ENCODE data around the gene SCMH1. TPM values are rescaled to one million over a fixed set of nuclear protein-coding genes. Genes with fewer than 3 reads are reported as not detected.

Gene SCMH1
- total and polyA plus RNA-seq, 2 experiments from 2014 or later = 15.0 to 19.4 TPM

GRCh38 chr1:41037116-41037903 is 204.8 kb downstream of the SCMH1 start:
- Histone ChIP-seq H3K27ac (ENCODE audit: low read depth) (no peak overlapping the region), H2AFZ (no peak overlapping the region), H3K27me3 (ENCODE audit: insufficient read depth) (no peaks in the 10 kb centered on the region), H3K36me3 (ENCODE audit: insufficient read depth) (no peaks in the 10 kb centered on the region), H3K9me2 (ENCODE audit: insufficient read depth) (no peaks in the 10 kb centered on the region), H3K4me3 (no peak overlapping the region), H3K4me1 (ENCODE audit: insufficient read depth) (no peaks in the 10 kb centered on the region; the same call in 1 of the 2 replicates), H4K20me1 (replicated peaks; ENCODE audit: insufficient read depth) (no peaks in the 10 kb centered on the region), H3F3A (replicated peaks; ENCODE audit: low read depth) (no peaks in the 10 kb centered on the region), H3K4me2 (no peak overlapping the region), H3K79me2 (replicated peaks; ENCODE audit: insufficient read depth) (no peaks in the 10 kb centered on the region)
- ATAC-seq (no peak), DNase-seq (ENCODE audit: low spot score) (no peak)
- no peaks in the 10 kb centered on the region for H3K27me3 Mint-ChIP-seq (ENCODE audit: insufficient read depth, low read depth, poor library complexity)
- H3K36me3 Mint-ChIP-seq (ENCODE audit: low read depth) = peaks cover 8% of the 10 kb centered on the region
- no peak overlapping the region for H3K4me3 Mint-ChIP-seq
- no peak overlapping the region for H3K27ac Mint-ChIP-seq
- H3K9me3 Mint-ChIP-seq = no peaks in the 10 kb centered on the region
- TF ChIP-seq, protein P1, sequence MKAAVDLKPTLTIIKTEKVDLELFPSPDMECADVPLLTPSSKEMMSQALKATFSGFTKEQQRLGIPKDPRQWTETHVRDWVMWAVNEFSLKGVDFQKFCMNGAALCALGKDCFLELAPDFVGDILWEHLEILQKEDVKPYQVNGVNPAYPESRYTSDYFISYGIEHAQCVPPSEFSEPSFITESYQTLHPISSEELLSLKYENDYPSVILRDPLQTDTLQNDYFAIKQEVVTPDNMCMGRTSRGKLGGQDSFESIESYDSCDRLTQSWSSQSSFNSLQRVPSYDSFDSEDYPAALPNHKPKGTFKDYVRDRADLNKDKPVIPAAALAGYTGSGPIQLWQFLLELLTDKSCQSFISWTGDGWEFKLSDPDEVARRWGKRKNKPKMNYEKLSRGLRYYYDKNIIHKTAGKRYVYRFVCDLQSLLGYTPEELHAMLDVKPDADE (IDR thresholded peaks at IDR 0.05) = no peak
- TF ChIP-seq POLR2AphosphoS5 (IDR thresholded peaks at IDR 0.05; ENCODE audit: low read depth) = no peak
- TF ChIP-seq EZH2phosphoT487 (IDR thresholded peaks at IDR 0.05; ENCODE audit: unreplicated experiment) = no peak
- no peak for TF ChIP-seq CTCF (conservative IDR thresholded peaks at IDR 0.05; ENCODE audit: low read depth in 2 of 2)
- no peak for TF ChIP-seq STAT1 (IDR thresholded peaks at IDR 0.05; ENCODE audit: unreplicated experiment)
- TF ChIP-seq JUNB (IDR thresholded peaks at IDR 0.05; ENCODE audit: unreplicated experiment) = no peak
- H3K4me1 Mint-ChIP-seq = peaks cover 7% of the 10 kb centered on the region; the same call in 2 of the 3 replicates

DNA sequence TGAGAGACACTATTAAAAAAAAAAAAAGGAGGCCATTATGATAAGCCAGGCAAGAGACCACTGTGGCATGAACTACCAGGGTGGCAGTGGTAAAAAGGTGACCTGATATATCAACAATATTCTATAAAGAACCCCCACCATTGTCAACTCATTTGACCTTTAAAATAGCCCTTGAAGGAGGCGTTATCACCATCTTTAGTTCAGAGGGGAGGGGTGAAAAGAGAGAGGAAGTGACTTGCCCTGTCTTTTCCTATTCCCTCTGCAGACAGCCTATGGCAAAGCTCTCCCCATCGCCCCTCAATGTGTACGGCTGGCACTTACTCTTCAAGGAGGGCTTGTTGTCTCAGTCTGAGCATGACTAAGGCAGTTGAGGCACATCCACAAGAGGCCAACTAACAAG is 208.8 kb downstream of the SCMH1 start:
- no peaks in the 10 kb centered on the region for H3F3A ChIP-seq (replicated peaks; ENCODE audit: low read depth)
- H3K4me1 Mint-ChIP-seq = peaks cover 17% of the 10 kb centered on the region
- ATAC-seq (no peak), DNase-seq (ENCODE audit: low spot score) (no peak)
- no peaks in the 10 kb centered on the region for H3K27me3 ChIP-seq (ENCODE audit: insufficient read depth)
- no peaks in the 10 kb centered on the region for H3K9me3 Mint-ChIP-seq
- no peak overlapping the region for H3K4me3 Mint-ChIP-seq
- H3K27ac Mint-ChIP-seq = no peak overlapping the region
- peaks cover 4% of the 10 kb centered on the region for H3K27me3 Mint-ChIP-seq (ENCODE audit: insufficient read depth, low read depth, poor library complexity)
- H3K4me1 ChIP-seq (ENCODE audit: insufficient read depth) = peaks cover 6% of the 10 kb centered on the region; the same call in 1 of the 2 replicates
- H3K9me2 ChIP-seq (ENCODE audit: insufficient read depth) = no peaks in the 10 kb centered on the region
- no peaks in the 10 kb centered on the region for H3K79me2 ChIP-seq (replicated peaks; ENCODE audit: insufficient read depth)
- peaks cover 25% of the 10 kb centered on the region for H3K36me3 Mint-ChIP-seq (ENCODE audit: low read depth)
- no peak overlapping the region for H3K27ac ChIP-seq (ENCODE audit: low read depth)
- H3K36me3 ChIP-seq (ENCODE audit: insufficient read depth) = no peaks in the 10 kb centered on the region
- no peaks in the 10 kb centered on the region for H4K20me1 ChIP-seq (replicated peaks; ENCODE audit: insufficient read depth)
- H3K4me3 ChIP-seq = no peak overlapping the region
- no peak overlapping the region for H2AFZ ChIP-seq
- no peak overlapping the region for H3K4me2 ChIP-seq
- TF ChIP-seq, protein P1 (IDR thresholded peaks at IDR 0.05) = no peak
- no peak for TF ChIP-seq CTCF (conservative IDR thresholded peaks at IDR 0.05; ENCODE audit: low read depth in 2 of 2)
- no peak for TF ChIP-seq JUNB (IDR thresholded peaks at IDR 0.05; ENCODE audit: unreplicated experiment)
- TF ChIP-seq POLR2AphosphoS5 (IDR thresholded peaks at IDR 0.05; ENCODE audit: low read depth) = no peak
- no peak for TF ChIP-seq EZH2phosphoT487 (IDR thresholded peaks at IDR 0.05; ENCODE audit: unreplicated experiment)
- TF ChIP-seq ZNF114 (CRISPR knock-in tag; IDR thresholded peaks at IDR 0.05) = no peak
- TF ChIP-seq, protein P2, sequence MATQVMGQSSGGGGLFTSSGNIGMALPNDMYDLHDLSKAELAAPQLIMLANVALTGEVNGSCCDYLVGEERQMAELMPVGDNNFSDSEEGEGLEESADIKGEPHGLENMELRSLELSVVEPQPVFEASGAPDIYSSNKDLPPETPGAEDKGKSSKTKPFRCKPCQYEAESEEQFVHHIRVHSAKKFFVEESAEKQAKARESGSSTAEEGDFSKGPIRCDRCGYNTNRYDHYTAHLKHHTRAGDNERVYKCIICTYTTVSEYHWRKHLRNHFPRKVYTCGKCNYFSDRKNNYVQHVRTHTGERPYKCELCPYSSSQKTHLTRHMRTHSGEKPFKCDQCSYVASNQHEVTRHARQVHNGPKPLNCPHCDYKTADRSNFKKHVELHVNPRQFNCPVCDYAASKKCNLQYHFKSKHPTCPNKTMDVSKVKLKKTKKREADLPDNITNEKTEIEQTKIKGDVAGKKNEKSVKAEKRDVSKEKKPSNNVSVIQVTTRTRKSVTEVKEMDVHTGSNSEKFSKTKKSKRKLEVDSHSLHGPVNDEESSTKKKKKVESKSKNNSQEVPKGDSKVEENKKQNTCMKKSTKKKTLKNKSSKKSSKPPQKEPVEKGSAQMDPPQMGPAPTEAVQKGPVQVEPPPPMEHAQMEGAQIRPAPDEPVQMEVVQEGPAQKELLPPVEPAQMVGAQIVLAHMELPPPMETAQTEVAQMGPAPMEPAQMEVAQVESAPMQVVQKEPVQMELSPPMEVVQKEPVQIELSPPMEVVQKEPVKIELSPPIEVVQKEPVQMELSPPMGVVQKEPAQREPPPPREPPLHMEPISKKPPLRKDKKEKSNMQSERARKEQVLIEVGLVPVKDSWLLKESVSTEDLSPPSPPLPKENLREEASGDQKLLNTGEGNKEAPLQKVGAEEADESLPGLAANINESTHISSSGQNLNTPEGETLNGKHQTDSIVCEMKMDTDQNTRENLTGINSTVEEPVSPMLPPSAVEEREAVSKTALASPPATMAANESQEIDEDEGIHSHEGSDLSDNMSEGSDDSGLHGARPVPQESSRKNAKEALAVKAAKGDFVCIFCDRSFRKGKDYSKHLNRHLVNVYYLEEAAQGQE (IDR thresholded peaks at IDR 0.05; ENCODE audit: unreplicated experiment) = no peak
